HuH-7.5 (cell line): ENCODE measurements around the gene ACSF3.
A peak's percentile ranks its signal among the peaks of the same experiment; 100 is the strongest.

Experiments used
- DNase-seq: peaks from one replicate; pipeline ENCODE4 v3.0.0; 2011; ENCODE audit warnings: low spot score

The ACSF3 gene

DNA sequence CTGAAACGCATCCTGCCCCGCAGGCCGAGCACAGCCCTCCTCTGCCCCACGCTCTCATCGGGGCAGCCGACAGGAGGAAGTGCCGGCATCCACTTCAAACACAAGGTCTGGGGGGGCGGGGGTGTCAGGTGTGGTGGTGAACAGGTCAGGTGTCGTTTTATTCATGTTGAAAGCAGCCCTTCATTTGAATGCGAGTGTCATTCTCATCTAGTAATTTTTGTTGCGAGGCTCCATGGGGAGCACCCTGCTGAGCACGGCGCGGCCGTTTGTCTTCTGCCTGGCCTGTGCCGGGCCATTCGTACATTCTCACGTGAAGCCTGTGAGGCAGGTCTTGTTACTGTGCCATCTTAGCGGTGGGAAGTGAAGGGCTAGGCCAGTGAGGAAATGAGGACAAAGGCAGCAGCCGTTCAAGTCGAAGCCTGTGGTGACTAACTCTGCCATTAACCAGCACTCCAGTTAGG, 1.9 kb downstream of the ACSF3 start:
- DNase-seq, result no peak

DNA sequence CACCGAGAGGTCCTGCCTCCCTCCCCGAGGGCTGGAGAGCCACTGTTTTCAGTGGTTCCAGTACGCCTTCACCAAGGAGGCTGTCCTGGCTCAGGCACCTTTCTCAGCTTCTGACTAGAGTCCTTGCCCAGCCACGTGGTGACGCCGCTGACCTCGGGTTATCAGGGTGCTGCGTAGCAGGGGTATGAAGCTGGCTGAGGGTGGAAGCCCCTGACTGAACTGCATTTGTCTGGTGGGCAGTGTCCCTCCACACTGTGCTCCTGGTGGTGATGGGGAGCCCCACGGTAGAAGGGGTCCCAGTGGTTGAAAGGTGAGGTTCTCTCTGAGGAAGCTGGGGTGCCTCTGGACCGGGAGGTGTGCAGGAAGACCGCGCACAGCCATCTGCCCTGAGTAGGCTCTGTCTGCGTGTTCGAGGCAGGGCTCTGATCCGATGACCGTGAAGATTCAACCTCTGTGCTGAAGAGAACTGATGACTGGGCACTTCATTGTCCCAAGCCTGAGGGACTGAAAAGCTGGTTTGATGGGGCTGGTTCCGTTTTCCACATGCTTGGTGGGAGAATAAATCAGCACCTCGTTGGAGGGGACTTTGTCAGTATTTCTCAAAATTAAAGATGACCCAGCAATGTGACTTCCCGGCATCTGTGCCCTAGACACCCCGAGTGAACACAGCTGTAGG, 2.5 kb downstream of the ACSF3 start:
- DNase-seq, result no peak

DNA sequence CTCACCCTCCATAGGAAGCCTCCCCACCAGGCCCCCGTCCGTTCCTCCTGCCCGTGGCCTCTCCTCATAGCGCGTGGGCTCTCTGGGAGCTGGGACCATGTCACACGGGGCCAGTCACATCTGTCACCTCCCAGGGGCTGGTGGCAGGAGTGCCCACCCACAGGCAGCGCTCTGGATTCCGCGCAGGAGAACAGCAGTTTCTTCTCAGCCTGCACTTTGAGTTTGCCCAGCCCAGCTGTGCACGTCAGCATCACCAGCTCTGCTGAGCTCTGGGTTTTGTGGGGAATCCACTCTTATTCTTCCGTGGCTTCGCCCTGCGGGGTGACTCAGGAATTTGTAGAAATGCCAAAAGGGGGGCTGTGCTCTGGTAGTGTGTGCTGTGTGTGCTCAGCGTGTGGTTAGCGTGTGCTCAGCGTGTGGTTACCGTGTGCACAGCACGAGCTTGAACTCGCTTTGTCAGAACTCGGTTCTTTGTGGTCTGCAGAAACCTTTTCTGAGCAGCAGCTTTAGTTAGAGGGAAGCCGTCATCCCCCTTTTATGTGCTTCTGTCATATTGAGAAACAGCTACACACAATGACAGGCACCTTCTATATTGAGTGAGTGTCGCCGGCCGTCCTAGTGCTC, 3.2 kb downstream of the ACSF3 start:
- DNase-seq, result no peak

DNA sequence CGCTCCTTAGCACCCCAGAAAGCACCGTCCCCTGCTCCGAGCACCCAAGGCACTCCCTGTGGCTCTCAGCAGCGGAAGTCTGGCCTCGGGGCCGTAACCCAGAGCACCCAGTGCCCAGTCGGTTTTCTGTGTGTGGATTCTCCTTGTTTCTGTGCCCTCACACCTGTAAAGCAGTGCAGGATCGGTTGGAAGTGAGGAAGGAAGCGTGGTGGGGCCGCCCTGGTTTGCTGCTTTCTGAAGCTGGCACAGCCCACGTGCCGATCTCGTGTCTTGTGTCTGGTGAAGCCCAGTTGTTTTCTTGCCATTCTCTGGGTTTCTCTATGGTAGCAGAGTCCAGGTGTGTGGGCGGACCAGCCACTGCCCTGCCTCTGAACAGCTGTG, 3.7 kb downstream of the ACSF3 start:
- DNase-seq, result no peak

DNA sequence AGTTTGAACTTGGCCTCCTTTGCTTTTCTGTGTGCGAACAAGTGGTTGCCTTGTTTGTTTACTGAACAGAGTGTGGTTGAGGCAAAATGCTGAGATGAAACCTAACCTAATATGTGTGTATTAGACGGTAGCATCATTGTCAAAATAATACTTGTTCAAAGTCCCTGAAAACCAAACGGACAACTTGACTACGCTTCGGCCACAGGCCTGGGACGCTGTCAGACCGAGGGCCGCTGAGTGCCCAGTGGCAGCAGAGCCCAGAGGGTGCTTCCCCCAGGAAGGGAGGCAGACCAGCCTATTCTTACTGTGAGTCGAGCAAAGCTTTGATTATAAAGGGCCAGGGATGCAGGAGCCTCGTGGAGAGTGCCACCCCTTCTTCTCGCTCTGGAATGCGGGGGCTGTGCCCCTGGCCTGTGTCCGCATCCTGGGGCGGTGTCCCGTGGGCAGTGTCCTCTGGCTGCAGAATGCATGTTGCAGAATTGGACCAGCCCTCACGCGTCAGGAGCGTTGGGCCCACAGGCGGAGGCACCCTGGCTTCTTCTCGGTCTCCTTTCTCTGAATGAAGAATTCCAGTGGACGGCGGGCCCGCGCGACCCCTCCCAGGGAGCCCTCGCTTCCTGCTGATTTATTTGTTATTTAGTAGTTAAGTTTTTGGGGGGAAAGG, 5.2 kb downstream of the ACSF3 start:
- no peak for DNase-seq

DNA sequence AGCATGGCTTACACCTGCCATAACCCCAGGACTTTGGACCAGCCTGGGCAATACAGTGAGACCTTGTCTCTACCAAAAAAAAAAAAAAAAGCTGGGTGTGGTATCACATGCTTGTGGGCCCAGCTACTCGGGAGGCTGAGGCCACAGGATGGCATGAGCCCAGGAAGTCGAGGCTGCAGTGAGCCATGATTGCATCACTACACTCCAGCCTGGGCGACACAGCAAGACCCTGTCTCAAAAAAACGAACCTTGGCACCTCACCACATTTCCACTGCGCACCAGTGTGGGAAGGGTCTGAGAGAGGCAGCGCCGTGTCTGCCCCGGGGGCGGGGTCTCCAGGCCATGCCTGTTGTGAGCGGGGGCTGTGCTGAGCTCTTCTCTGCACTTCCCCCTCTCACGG, 6.3 kb downstream of the ACSF3 start:
- no peak for DNase-seq

DNA sequence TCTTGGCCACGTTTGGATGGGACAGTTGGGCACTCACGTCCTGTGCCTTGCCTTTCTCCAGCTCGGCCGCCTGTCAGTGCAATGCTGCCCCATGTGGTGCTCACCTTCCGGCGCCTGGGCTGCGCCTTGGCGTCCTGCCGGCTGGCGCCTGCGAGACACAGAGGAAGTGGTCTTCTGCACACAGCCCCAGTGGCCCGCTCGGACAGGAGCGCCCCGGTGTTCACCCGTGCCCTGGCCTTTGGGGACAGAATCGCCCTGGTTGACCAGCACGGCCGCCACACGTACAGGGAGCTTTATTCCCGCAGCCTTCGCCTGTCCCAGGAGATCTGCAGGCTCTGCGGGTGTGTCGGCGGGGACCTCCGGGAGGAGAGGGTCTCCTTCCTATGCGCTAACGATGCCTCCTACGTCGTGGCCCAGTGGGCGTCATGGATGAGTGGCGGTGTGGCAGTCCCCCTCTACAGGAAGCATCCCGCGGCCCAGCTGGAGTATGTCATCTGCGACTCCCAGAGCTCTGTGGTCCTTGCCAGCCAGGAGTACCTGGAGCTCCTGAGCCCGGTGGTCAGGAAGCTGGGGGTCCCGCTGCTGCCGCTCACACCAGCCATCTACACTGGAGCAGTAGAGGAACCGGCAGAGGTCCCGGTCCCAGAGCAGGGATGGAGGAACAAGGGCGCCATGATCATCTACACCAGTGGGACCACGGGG, 7.1 kb downstream of the ACSF3 start:
- DNase-seq, result no peak

DNA sequence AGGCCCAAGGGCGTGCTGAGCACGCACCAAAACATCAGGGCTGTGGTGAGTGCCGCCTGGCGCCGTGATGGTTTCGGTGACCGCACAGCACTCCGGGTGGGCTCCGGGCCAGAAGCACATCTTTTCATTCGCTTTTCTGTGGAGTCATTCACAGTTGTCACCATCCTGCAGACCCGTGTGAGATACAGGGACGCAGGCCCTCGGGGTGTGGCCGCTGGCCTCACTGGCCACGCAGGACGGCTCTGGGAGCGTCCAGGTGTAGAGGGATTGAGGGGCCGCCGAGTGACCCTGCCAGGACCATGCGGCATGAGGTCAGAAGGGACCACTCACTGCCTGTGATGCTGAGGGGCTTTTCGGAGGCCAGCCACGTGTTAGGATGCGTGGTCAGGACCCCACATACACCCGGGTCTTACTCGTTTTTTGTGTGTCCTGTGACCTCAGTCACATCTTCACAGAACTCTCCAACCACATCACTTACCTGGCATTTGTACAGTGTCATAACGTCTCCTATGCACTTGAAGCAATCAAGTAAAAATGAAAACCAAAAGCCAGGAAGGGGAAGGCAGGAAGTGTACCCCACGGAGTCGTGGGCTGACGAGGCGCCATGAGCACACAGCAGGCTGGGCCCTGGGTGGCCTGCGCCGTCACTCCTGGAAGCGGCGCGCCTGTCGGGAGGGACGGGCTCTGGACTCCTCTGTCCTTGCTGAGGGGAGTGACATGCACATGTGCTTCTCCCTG, 7.8 kb downstream of the ACSF3 start:
- no peak for DNase-seq

DNA sequence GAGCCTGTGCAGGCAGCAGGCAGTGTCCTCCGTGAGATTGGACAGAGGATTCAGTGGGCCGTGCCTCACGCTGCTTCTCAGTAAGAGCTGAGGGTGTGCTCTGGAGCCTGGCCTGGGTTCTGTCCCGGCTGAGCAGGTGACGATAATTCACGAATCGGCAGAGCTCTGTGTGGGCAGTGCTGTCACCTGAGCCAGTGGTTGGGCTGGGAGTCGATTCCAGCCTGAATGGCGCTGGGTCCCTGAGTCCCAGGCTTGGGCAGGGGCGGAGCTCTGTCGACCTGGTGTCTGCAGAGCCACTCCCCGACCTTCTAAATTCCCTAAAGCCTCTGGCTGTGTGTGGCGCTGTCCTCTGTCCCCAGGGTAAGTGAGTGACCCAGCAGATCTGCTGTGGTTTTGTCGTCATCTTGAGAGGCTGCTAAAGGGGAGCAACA, 8.4 kb downstream of the ACSF3 start:
- no peak for DNase-seq

DNA sequence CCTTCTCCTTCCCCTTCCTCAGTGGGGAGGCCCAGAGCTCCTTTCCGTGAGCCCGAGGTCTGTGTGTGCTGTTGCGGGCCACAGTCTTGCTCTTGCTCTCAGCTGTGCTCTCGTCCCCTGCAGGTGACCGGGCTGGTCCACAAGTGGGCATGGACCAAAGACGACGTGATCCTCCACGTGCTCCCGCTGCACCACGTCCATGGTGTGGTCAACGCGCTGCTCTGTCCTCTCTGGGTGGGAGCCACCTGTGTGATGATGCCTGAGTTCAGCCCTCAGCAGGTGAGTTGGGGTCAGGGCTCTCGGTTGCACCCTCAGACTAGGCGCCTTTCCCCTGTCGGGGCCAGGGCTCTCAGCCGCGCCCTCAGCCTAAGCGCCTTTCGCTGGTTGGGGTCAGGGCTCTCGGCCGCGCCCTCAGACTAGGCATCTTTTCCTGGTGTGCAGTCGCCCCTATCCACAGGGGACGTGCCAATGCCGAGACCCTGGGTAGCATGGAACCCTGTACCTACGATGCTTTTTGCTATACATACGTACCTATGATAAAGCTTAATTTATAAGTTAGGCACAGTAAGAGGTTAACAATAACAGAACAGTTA, 8.9 kb downstream of the ACSF3 start:
- no peak for DNase-seq

DNA sequence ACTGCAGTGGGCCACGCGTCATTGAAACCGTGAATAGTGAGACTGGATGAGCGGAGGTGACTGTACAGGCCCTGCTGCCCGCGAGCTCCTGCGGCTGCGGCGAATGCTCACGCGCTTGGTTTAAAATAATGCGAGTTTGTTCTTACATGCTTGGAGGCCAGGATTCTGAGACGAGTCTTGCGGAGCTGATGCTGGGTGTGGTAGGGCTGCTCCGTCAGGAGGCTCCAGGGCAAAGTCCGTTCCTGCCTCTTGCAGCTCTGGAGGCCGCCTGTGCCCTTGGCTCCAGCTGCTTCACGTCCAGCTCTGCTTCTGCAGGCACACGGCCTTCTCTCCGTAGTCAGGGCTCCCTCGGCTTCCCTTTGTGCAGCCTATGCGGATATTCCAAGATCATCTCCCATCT, 9.5 kb downstream of the ACSF3 start:
- peak; percentile 73 for DNase-seq

DNA sequence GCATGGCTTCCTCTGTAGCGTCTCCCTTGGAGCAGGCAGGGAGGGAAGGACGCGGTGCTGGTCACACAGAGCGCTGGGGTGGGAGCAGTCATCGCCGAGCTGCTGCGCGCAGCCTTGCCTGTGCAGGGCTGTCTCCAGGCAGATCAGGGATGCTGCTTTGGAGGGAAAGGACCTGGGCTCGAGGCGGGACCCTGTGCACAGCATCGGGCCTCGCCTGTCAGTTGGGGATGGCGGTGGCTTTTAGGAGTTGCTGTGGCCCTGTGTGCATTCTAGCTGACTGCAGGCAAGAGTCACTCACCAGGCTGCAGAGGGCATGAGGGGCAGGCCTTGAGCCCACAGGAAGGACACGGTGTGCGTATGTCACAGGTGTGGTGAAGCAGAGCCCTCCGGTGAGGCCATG, 10.1 kb downstream of the ACSF3 start:
- DNase-seq, result no peak

DNA sequence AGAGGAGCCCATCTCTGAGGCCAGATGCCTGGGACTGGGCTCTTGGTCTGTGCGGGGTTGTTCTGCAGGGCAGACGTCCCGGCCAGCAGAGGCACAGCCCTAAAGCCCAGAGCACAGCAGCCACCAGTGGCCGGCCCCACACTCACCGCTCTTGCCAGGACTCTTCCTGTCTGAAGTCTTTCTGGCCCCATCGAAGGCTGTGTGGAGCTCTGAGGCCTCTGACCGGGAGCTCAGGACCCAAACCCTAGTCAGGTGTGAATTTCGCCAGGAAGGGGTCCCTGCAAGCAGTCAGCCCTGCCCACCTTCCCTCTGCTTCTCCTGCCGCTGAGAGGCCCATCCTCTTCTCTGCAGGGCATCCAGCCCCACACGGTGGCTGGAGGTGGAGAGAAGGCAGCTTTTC, 10.7 kb downstream of the ACSF3 start:
- no peak for DNase-seq

DNA sequence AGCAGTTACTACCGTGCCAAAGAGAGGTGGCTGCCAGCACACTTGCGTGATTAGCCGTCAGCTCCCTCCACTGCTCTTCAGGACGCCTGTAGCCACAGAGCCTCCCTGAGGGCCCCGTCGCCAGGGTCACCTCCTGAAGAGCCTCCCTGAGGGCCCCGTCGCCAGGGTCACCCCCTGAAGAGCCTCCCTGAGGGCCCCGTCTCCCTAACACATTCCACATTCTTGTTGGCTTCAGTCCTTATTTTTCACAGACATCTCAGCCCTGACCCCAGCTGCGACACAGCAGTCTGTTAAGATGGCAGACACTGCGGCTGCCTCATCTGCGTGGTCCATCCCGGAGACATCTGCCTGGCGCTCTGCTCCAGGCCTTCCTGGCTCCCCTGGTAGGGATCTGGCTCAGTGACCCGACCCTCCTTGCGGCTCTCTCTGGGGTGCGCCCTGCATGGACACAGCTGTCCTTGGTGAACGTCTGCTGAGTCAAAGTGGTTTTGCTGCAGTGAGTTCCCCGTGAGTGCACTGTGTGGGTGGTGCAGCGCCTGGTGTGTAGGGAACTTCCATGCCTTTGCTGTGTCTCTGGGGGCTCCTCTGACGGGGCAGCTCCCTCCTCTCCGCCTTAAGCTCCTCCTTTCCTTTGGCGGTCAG, 11.4 kb downstream of the ACSF3 start:
- DNase-seq, result no peak

DNA sequence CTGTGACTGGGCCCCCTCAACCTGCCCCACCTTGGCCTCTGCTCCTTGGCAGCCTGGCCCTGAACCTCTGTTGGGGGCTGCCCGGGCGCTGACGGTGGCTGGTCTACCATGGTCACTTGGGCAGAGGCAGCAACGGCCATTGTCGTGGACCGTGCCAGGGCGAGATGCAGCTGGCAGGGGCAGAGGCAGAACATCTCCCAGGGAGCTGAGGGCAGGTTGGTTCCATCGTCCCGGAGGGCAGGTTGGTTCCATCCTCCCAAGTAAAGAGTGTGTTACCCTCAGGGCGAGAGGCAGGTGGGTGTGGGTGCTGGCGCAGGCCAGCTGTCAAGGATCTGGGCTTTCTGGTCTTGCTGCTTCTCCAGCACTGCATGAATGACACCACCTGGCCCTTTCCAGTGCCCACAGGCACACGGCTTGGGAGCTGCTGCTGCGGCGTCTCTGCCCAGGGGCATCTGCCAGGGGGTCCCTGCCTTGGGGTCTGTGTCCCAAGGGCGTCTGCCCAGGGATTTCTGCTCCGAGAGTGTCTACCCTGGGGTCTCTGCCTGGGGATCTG, 12.0 kb downstream of the ACSF3 start:
- no peak for DNase-seq

DNA sequence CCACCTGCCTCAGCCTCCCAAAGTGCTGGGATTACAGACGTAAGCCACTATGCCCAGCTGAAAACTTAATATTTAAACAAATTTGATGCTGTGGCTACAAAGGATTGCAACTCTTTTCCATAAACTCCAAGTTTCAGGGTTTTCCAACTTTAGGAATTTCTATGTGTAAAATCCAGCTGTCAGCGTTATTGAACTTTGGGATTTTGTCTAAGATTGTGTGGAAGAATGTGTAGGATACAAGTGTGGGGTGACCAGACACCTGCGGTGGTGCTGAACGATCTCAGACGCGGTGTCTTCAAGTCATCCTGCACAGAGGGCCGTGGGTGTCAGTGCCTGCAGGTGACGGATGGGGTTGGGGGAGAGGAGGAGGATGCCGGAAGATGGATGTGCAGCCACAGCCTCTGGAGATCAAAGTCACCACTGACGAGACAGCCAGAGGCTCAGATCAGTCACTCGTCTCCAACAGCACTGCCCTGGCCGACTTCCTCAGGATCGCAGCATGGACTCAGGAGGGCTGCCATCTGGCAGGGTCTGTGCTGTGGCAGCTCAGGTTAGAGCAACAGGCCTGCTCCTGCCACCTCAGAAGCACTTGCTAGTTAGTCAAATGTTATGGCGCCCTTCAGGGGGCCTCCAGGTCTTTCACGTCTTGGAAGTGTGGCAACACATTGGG, 13.0 kb downstream of the ACSF3 start:
- no peak for DNase-seq

DNA sequence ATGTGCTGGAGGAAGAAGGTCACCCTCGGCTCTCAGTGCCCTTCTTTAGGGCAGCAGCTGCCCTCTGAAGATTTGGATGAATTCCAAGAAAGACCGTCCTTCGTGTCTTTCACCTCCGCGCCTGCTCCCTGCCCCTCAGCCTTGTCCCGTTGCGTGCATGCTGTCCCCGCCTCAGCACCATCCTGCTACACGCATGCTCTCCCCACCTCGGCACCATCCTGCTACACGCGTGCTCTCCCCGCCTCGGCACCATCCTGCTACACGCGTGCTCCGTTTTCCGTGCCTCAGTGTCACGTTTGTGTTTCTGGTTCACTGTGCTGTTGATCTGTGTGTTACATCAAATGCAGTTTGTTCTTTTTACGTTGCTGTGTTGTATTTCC, 13.5 kb downstream of the ACSF3 start:
- no peak for DNase-seq

DNA sequence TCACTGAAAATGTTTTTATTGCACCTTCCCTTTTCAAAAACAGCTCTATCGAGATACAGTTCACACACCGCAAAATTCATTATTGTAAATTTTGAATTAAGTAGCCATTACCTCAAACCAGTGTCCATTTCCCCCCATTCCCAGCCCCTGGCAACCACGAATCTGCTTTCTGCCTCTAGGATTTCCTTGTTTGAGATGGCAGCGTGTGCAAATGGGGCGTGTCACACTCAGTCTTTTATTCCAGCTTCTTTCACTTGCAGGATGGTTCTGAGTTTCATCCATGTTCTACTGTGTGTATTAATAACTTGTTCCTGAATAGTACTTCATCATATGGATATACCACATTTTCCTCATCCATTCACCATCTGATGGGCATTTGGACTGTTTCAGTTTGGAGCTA, 14.8 kb downstream of the ACSF3 start:
- DNase-seq, result no peak

DNA sequence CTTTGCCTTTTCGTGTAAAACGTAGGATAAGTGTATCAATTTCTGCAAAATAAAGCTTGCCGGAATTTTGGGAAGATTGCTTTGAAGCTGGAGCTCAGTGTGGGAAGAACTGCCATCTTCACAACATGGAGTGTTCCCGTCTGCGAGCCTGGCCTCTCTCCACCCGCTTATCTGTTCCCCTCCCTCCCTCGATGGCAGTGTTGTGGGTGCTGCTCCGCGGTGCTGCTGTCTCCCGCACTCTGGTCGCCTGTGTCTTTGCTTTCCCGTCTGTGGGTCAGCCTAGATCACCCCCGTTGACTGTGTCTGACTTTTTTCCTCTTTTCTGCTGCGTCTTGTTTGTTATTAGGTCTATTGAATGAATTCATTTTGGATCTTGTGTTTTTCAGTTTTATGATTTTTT, 17.0 kb downstream of the ACSF3 start:
- no peak for DNase-seq

DNA sequence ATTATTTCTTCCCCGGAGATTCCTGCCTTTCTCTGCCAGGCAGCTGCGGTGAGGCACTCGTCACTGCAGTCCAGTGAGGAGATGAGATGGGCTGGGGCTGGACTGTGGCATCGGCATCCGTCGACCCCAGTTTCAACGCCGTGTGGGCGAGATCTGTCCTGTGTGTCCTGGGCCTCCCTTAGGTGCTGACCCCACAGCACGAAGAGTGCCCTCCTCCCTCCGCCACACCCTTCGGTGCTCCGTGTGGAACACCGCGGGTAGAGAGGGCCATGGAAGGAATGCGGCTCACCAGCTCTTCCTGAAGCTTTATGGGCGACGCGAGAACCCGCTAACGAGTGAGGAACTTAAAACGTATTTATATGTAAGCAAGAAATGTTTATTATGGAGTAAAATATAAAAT, 17.6 kb downstream of the ACSF3 start:
- no peak for DNase-seq
